Kidney (tissue), 14 donors: ENCODE data around the gene CD74. TPM values are rescaled to one million over a fixed set of nuclear protein-coding genes. Genes with fewer than 3 reads are reported as not detected.

Experiments
- DNase-seq, 5 donors: peaks; one replicate each; pipeline ENCODE4 v3.0.0-alpha.2; 2013 to 2020
- FAIRE-seq: peaks from 2 replicates; lab custom pipeline; 2012; peaks lifted over from hg19 to GRCh38; lab: Jason Lieb, UNC
- H3K27ac ChIP-seq, 2 donors: one replicate each; pipeline ENCODE4 v1.7.0; 2013; ENCODE audit warnings: low read depth in 2 of 2, low read length in 2 of 2, inconsistent platforms in 1 of 2
- H3K27me3 ChIP-seq: one replicate; pipeline ENCODE4 v1.7.1; 2013; ENCODE audit warnings: low read length, inconsistent platforms; ENCODE audit not compliant: control insufficient read depth, insufficient read depth
- H3K36me3 ChIP-seq, 3 donors: one replicate each; pipeline versions ENCODE4 v1.7.0 to v1.7.1; 2013; ENCODE audit warnings: low read length in 3 of 3, control low read depth in 1 of 3, inconsistent platforms in 1 of 3; ENCODE audit not compliant: insufficient read depth in 3 of 3, control insufficient read depth in 2 of 3
- H3K4me1 ChIP-seq, 3 donors: one replicate each; pipeline versions ENCODE4 v1.7.0 to v1.7.1; 2013; ENCODE audit warnings: low read length in 3 of 3, inconsistent platforms in 1 of 3, low read depth in 1 of 3; ENCODE audit not compliant: control insufficient read depth in 2 of 3, insufficient read depth in 2 of 3
- H3K4me3 ChIP-seq, 3 donors: one replicate each; pipeline versions ENCODE4 v1.7.0 to v1.8.1; 2013; ENCODE audit warnings: low read length in 3 of 3, control low read depth in 1 of 3, inconsistent platforms in 1 of 3
- H3K9ac ChIP-seq, 3 donors: one replicate each; pipeline versions ENCODE4 v1.7.0 to v1.7.1; 2013; ENCODE audit warnings: low read length in 3 of 3, control low read depth in 1 of 3, inconsistent platforms in 1 of 3
- H3K9me3 ChIP-seq, 3 donors: one replicate each; pipeline versions ENCODE4 v1.7.0 to v1.7.1; 2013; ENCODE audit warnings: low read length in 3 of 3, control low read depth in 1 of 3, inconsistent platforms in 1 of 3; ENCODE audit not compliant: control insufficient read depth in 2 of 3, insufficient read depth in 1 of 3
- intact Hi-C: fragments of 100-400 bp; cut with DNase I; formaldehyde crosslinking; loops from one replicate; pipeline ENCODE4 v1.11.1; 2022
- polyA plus RNA-seq: library from polyadenylated mRNA; stranded (reverse); fragments of 350-450 nt; fragmentation: Illumina TruSeq; extraction: RNeasy Lipid Tissue Mini Kit (QIAGEN cat#74804); gene quantifications from one replicate; pipeline ENCODE4 v1.2.3, GENCODE V29; 2014; ENCODE audit warnings: low read depth, low replicate concordance; ENCODE audit not compliant: insufficient read depth
- total RNA-seq: library from RNA; stranded (reverse); fragmentation: NEBNext Ultra II Directional; extraction: Animal tissue kit (Norgen Biotek cat#: 25700); gene quantifications from one replicate; pipeline ENCODE4 v1.2.1, GENCODE V29; 2021
- TF ChIP-seq, protein P1 (sequence below): IDR thresholded peaks from 3 replicates; pipeline ENCODE4 v1.5.1; 2012; ENCODE audit warnings: mild to moderate bottlenecking, moderate library complexity, borderline replicate concordance; ENCODE audit not compliant: insufficient read depth; ENCODE audit errors: extremely low read depth
- donor health status: control.
- donor health status: control.
- donor health status: control.
- donor health status: control.
- donor health status: control.
- donor health status: DM: yes; HTN: yes; CAD: no.
- donor health status: Normal renal cell carcinoma (clear cell type).

Gene CD74
- total and polyA plus RNA-seq, 2 donors from 2014 or later: 1,887 to 2,003 TPM

DNA sequence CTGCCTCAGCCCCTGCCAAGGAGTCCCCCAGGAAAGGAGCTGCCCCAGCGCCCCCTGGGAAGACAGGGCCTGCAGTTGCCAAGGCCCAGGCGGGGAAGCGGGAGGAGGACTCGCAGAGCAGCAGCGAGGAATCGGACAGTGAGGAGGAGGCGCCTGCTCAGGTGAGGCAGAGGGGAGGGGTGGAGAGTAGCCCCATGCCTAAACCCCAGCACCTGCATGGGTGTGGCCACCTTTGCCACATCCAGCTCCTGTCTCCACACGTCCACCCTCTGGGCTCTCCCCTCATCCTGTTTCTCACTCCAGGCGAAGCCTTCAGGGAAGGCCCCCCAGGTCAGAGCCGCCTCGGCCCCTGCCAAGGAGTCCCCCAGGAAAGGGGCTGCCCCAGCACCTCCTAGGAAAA is 38.1 kb downstream of the CD74 start:
- intact Hi-C loops: no loop called here
- Histone ChIP-seq H3K36me3 (peaks cover 6 to 72% (median 66%) of the 10 kb centered on the region in 3 donors), H3K9ac (no peak overlapping the region), H3K27me3 (no peaks in the 10 kb centered on the region), H3K4me1 (no peaks in the 10 kb centered on the region), H3K9me3 (no peaks in the 10 kb centered on the region), H3K4me3 (no peak overlapping the region), H3K27ac (no peak overlapping the region)
- TF ChIP-seq, protein P1, sequence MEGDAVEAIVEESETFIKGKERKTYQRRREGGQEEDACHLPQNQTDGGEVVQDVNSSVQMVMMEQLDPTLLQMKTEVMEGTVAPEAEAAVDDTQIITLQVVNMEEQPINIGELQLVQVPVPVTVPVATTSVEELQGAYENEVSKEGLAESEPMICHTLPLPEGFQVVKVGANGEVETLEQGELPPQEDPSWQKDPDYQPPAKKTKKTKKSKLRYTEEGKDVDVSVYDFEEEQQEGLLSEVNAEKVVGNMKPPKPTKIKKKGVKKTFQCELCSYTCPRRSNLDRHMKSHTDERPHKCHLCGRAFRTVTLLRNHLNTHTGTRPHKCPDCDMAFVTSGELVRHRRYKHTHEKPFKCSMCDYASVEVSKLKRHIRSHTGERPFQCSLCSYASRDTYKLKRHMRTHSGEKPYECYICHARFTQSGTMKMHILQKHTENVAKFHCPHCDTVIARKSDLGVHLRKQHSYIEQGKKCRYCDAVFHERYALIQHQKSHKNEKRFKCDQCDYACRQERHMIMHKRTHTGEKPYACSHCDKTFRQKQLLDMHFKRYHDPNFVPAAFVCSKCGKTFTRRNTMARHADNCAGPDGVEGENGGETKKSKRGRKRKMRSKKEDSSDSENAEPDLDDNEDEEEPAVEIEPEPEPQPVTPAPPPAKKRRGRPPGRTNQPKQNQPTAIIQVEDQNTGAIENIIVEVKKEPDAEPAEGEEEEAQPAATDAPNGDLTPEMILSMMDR: no peak
- DNase-seq (no peak), FAIRE-seq (no peak)

DNA sequence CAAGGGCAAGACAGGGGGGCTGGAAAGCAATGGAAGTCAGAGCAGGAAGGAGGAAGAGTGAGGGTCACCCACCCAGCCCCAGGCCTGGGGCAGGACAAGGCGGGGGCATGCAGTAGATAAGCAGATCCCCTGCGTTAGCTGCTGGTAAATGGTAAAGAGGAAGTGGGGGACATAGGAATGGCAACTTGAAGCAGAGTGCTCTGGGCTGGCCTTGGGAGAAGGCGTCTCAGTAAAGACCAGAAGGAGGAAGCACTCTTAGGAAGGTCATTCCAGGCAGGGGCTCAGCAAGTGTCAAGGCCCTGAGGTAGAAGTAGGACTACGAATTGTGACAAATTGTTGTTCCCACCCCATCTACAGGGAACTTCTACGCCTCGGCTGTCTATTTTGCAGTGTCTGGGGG is 40.1 kb downstream of the CD74 start:
- Histone ChIP-seq H3K4me1 (no peaks in the 10 kb centered on the region), H3K27me3 (no peaks in the 10 kb centered on the region), H3K9ac (no peak overlapping the region), H3K27ac (no peak overlapping the region), H3K36me3 (peaks cover 2 to 76% (median 64%) of the 10 kb centered on the region in 3 donors), H3K4me3 (no peak overlapping the region), H3K9me3 (no peaks in the 10 kb centered on the region)
- DNase-seq: no peak
- no peak for FAIRE-seq
- TF ChIP-seq, protein P1: no peak
- intact Hi-C loops: no loop called here

DNA sequence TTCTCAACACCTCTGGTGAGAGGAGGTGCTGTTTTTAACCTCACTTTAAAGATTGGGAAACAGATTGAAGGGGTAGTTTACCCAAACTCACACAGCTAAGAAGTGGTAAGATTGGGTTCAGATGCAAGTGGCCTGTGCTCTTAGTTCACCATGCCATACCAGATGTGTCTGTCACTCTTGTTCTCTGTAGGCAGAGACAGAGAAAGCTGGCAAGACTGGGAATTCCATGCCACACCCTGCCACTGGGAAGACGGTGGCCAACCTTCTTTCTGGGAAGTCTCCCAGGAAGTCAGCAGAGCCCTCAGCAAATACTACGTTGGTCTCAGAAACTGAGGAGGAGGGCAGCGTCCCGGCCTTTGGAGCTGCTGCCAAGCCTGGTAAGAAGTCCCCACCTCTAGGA is 44.2 kb downstream of the CD74 start:
- Histone ChIP-seq H3K4me3 (no peak overlapping the region), H3K27me3 (no peaks in the 10 kb centered on the region), H3K9ac (no peak overlapping the region), H3K4me1 (no peaks in the 10 kb centered on the region), H3K36me3 (peaks cover 2 to 69% (median 49%) of the 10 kb centered on the region in 3 donors), H3K27ac (no peak overlapping the region), H3K9me3 (no peaks in the 10 kb centered on the region)
- TF ChIP-seq, protein P1: no peak
- intact Hi-C loops: no loop called here
- DNase-seq (no peak), FAIRE-seq (no peak)

DNA sequence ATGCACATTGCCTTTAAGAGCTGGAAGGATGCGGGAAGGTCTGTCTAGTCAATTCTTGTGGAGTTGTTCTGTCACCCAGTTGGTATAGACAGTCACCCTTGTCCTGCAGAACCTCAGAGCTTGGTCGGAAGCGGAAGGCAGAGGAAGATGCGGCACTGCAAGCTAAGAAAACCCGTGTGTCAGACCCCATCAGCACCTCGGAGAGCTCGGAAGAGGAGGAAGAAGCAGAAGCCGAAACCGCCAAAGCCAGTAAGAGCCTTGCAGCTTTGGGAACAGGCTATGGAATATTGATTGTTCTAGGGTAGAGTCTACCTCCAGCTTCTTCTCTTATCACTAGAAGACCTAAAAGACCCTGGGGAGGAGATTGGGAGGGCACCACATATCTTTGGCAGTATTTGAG is 48.7 kb downstream of the CD74 start:
- TF ChIP-seq, protein P1: no peak
- DNase-seq (no peak), FAIRE-seq (no peak)
- no peak overlapping the region for H3K9ac ChIP-seq
- no peaks in the 10 kb centered on the region for H3K4me1 ChIP-seq
- intact Hi-C loops: no loop called here
- no peaks in the 10 kb centered on the region for H3K27me3 ChIP-seq
- no peak overlapping the region for H3K4me3 ChIP-seq
- no peaks in the 10 kb centered on the region for H3K9me3 ChIP-seq
- no peak overlapping the region for H3K27ac ChIP-seq
- peaks cover 6 to 59% (median 30%) of the 10 kb centered on the region in 3 donors for H3K36me3 ChIP-seq
